Measurements from ENCODE around the gene MBNL2. TPM values are rescaled to one million over a fixed set of nuclear protein-coding genes. Genes with fewer than 3 reads are reported as not detected.

The MBNL2 gene
- total and polyA plus RNA-seq, 2 experiments from 2014 or later, result 0.55 to 3.2 TPM

DNA sequence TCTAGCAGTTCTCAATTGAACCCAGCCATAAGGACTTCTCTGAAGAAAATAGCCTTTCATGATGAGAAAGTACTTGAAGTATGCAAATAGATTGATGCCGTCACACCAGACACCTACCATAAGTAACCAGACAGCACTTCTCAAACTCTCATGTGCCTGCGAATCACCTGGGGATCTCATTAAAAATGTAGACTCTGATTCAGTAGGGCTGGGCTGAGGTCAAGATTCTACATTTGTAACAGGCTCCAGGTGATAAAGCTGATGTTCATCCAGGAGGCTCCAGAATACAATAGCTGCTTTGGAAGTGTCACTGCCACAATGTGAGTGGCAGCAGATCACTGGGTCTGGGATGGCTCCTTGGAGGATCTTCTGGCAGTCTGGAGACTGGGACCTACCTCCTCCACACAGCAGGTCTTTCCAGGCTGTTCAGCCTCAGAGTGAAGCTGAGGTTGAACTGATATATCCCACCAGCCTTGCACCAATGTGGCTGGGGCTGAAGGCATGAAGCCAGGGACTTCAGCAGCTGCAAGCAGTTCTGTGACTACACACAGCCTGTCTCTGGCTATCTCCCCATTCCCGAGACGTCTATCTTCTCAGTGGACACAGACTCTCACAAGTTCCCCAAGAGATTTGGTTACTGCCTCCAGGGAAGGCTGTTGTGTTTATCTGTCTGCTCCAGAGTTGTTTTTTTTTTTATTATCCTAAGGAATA, 9.1 kb downstream of the MBNL2 start:
- Histone ChIP-seq H3K9me2 (ENCODE audit: insufficient read depth) (no peaks in the 10 kb centered on the region), H4K20me1 (replicated peaks; ENCODE audit: insufficient read depth) (peaks cover 29% of the 10 kb centered on the region), H2AFZ (no peak overlapping the region), H3K4me1 (ENCODE audit: insufficient read depth) (no peaks in the 10 kb centered on the region; the same call in 1 of the 2 replicates), H3K79me2 (replicated peaks; ENCODE audit: insufficient read depth) (no peaks in the 10 kb centered on the region), H3K27ac (ENCODE audit: low read depth) (no peak overlapping the region), H3K4me3 (no peak overlapping the region), H3F3A (replicated peaks; ENCODE audit: low read depth) (no peaks in the 10 kb centered on the region), H3K27me3 (ENCODE audit: insufficient read depth) (peaks cover 98% of the 10 kb centered on the region), H3K4me2 (no peak overlapping the region), H3K36me3 (ENCODE audit: insufficient read depth) (no peaks in the 10 kb centered on the region)
- ATAC-seq (no peak), DNase-seq (ENCODE audit: low spot score) (no peak)
- Mint-ChIP-seq H3K27ac (no peak overlapping the region), H3K4me1 (peaks cover 14% of the 10 kb centered on the region), H3K4me3 (no peak overlapping the region), H3K36me3 (ENCODE audit: low read depth) (no peaks in the 10 kb centered on the region), H3K27me3 (ENCODE audit: insufficient read depth, low read depth, poor library complexity) (peaks cover 78% of the 10 kb centered on the region), H3K9me3 (no peaks in the 10 kb centered on the region; the same call in 2 of the 3 replicates)
- TF ChIP-seq CREB1 (CRISPR knock-in tag; IDR thresholded peaks at IDR 0.05; ENCODE audit: low read depth) (no peak), ZNF114 (CRISPR knock-in tag; IDR thresholded peaks at IDR 0.05) (no peak), REST (IDR thresholded peaks at IDR 0.05; ENCODE audit: unreplicated experiment) (no peak), ZNF331 (CRISPR knock-in tag; IDR thresholded peaks at IDR 0.05; ENCODE audit: low read depth) (no peak), NANOG (IDR thresholded peaks at IDR 0.05; ENCODE audit: borderline replicate concordance) (no peak)
- TF ChIP-seq, protein P1, sequence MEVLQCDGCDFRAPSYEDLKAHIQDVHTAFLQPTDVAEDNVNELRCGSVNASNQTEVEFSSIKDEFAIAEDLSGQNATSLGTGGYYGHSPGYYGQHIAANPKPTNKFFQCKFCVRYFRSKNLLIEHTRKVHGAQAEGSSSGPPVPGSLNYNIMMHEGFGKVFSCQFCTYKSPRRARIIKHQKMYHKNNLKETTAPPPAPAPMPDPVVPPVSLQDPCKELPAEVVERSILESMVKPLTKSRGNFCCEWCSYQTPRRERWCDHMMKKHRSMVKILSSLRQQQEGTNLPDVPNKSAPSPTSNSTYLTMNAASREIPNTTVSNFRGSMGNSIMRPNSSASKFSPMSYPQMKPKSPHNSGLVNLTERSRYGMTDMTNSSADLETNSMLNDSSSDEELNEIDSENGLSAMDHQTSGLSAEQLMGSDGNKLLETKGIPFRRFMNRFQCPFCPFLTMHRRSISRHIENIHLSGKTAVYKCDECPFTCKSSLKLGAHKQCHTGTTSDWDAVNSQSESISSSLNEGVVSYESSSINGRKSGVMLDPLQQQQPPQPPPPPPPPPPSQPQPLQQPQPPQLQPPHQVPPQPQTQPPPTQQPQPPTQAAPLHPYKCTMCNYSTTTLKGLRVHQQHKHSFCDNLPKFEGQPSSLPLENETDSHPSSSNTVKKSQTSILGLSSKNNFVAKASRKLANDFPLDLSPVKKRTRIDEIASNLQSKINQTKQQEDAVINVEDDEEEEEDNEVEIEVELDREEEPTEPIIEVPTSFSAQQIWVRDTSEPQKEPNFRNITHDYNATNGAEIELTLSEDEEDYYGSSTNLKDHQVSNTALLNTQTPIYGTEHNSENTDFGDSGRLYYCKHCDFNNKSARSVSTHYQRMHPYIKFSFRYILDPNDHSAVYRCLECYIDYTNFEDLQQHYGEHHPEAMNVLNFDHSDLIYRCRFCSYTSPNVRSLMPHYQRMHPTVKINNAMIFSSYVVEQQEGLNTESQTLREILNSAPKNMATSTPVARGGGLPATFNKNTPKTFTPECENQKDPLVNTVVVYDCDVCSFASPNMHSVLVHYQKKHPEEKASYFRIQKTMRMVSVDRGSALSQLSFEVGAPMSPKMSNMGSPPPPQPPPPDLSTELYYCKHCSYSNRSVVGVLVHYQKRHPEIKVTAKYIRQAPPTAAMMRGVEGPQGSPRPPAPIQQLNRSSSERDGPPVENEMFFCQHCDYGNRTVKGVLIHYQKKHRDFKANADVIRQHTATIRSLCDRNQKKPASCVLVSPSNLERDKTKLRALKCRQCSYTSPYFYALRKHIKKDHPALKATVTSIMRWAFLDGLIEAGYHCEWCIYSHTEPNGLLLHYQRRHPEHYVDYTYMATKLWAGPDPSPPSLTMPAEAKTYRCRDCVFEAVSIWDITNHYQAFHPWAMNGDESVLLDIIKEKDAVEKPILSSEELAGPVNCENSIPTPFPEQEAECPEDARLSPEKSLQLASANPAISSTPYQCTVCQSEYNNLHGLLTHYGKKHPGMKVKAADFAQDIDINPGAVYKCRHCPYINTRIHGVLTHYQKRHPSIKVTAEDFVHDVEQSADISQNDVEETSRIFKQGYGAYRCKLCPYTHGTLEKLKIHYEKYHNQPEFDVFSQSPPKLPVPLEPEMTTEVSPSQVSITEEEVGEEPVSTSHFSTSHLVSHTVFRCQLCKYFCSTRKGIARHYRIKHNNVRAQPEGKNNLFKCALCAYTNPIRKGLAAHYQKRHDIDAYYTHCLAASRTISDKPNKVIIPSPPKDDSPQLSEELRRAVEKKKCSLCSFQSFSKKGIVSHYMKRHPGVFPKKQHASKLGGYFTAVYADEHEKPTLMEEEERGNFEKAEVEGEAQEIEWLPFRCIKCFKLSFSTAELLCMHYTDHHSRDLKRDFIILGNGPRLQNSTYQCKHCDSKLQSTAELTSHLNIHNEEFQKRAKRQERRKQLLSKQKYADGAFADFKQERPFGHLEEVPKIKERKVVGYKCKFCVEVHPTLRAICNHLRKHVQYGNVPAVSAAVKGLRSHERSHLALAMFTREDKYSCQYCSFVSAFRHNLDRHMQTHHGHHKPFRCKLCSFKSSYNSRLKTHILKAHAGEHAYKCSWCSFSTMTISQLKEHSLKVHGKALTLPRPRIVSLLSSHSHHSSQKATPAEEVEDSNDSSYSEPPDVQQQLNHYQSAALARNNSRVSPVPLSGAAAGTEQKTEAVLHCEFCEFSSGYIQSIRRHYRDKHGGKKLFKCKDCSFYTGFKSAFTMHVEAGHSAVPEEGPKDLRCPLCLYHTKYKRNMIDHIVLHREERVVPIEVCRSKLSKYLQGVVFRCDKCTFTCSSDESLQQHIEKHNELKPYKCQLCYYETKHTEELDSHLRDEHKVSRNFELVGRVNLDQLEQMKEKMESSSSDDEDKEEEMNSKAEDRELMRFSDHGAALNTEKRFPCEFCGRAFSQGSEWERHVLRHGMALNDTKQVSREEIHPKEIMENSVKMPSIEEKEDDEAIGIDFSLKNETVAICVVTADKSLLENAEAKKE (CRISPR knock-in tag; IDR thresholded peaks at IDR 0.05), result no peak
